ENCODE data around the gene TRPM2. TPM values are rescaled to one million over a fixed set of nuclear protein-coding genes. Genes with fewer than 3 reads are reported as not detected.

The TRPM2 gene
- total and polyA plus RNA-seq, 2 of the 4 experiments (the other 2 are of a cell fraction): not detected

DNA sequence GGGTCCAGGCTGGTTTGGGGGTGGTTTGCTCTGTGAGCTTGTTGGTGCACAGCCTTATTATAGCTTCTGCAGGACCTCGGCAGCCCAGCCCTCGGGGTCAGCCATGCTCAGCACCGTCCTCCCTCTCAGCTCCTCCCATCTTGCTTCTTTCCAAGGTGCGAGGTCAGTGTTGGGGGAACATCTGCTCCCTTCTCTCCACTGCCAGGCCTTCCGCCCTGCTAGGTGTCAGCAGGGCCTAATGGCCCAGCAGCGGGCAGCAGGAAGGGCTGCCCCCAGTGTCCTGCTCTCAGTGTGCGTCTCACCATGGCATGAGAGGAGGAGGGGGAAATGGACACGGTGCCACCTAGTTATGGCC lies 65.4 kb downstream of the TRPM2 start:
- dilution Hi-C loops (cut with HindIII; ENCODE audit: low sequenced_read_pairs, unreplicated experiment) (no loop called here), intact Hi-C loops (cut with micrococcal nuclease) (no loop called here), in situ Hi-C loops (cut with MboI; ENCODE audit: low sequenced_read_pairs) (no loop called here)
- H3K36me3 ChIP-seq (ENCODE audit: control insufficient read depth, insufficient read depth, low read length): no peaks in the 10 kb centered on the region
- H2AFZ ChIP-seq (replicated peaks; ENCODE audit: low read length, poor library complexity): no peak overlapping the region
- no peaks in the 10 kb centered on the region for H3K79me1 ChIP-seq (ENCODE audit: low read depth in 1 of 2, low read length in 2 of 2)
- ChIA-PET CTCF (no interaction called here), POLR2A (ENCODE audit: unreplicated experiment) (no interaction called here)
- no peaks in the 10 kb centered on the region for H4K20me1 ChIP-seq (ENCODE audit: insufficient read depth, low read length)
- H3K27ac ChIP-seq (ENCODE audit: insufficient read depth, low read length): no peak overlapping the region
- H3K23ac ChIP-seq (ENCODE audit: low read depth, low read length): no peak overlapping the region
- H2AK5ac ChIP-seq (ENCODE audit: low read depth, low read length): no peak overlapping the region
- ATAC-seq (ENCODE audit: low read depth) (no peak), DNase-seq (no peak)
- TF ChIP-seq, protein P1, sequence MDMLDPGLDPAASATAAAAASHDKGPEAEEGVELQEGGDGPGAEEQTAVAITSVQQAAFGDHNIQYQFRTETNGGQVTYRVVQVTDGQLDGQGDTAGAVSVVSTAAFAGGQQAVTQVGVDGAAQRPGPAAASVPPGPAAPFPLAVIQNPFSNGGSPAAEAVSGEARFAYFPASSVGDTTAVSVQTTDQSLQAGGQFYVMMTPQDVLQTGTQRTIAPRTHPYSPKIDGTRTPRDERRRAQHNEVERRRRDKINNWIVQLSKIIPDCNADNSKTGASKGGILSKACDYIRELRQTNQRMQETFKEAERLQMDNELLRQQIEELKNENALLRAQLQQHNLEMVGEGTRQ (IDR thresholded peaks at IDR 0.05; ENCODE audit: low read depth, low read length): no peak
- TF ChIP-seq, protein P2, sequence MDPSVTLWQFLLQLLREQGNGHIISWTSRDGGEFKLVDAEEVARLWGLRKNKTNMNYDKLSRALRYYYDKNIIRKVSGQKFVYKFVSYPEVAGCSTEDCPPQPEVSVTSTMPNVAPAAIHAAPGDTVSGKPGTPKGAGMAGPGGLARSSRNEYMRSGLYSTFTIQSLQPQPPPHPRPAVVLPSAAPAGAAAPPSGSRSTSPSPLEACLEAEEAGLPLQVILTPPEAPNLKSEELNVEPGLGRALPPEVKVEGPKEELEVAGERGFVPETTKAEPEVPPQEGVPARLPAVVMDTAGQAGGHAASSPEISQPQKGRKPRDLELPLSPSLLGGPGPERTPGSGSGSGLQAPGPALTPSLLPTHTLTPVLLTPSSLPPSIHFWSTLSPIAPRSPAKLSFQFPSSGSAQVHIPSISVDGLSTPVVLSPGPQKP (IDR thresholded peaks at IDR 0.05; ENCODE audit: borderline replicate concordance, low read depth, low read length): no peak
- TF ChIP-seq FOS (IDR thresholded peaks at IDR 0.05; ENCODE audit: low read depth, low read length) (no peak), MAZ (IDR thresholded peaks at IDR 0.05; ENCODE audit: borderline replicate concordance, low read depth, low read length) (no peak), RFX5 (IDR thresholded peaks at IDR 0.05; ENCODE audit: low read depth, low read length) (no peak), RAD21 (IDR thresholded peaks at IDR 0.05; ENCODE audit: low read length) (no peak), MXI1 (IDR thresholded peaks at IDR 0.05; ENCODE audit: borderline replicate concordance, low read depth, low read length) (no peak), CEBPB (IDR thresholded peaks at IDR 0.05; ENCODE audit: low read depth, low read length) (no peak), BHLHE40 (IDR thresholded peaks at IDR 0.05; ENCODE audit: low read depth, low read length) (no peak)
- H2BK5ac ChIP-seq (ENCODE audit: low read depth, low read length, poor library complexity, severe bottlenecking): no peak overlapping the region
- no peak overlapping the region for H4K91ac ChIP-seq (ENCODE audit: insufficient read depth, low read depth, low read length)
- H3K56ac ChIP-seq (ENCODE audit: extremely low read depth, insufficient read depth, low read length): no peak overlapping the region
- WGBS, 2 experiments (ENCODE audit: extremely low coverage in 2 of 2, insufficient read length in 1 of 2): 83% methylated on average over 4 of the region's 8 CpGs; no CpG with 5 or more reads in 1 of the 2 experiments
- BruUV-seq (replicated peaks): no TSS peak
- H3K18ac ChIP-seq (ENCODE audit: low read depth, low read length): no peak overlapping the region
- no peak overlapping the region for H2BK20ac ChIP-seq (ENCODE audit: low read depth, low read length)
- H3K9me1 ChIP-seq (ENCODE audit: insufficient read depth, low read length): no peaks in the 10 kb centered on the region
- no peak overlapping the region for H3K4me2 ChIP-seq (ENCODE audit: low read depth, low read length)
- H2AK9ac ChIP-seq (replicated peaks; ENCODE audit: low read depth, low read length, poor library complexity): no peak overlapping the region
- no peak overlapping the region for H3K14ac ChIP-seq (replicated peaks; ENCODE audit: low read depth, low read length)
- H3K4me3 ChIP-seq (ENCODE audit: insufficient read depth, low read depth, low read length): no peak overlapping the region
- H3K27me3 ChIP-seq (ENCODE audit: control insufficient read depth, insufficient read depth, low read length): no peaks in the 10 kb centered on the region
- H2BK15ac ChIP-seq (ENCODE audit: low read depth, low read length): no peak overlapping the region
- H3K9me3 ChIP-seq (ENCODE audit: control insufficient read depth, insufficient read depth, low read length): peaks cover 37% of the 10 kb centered on the region
- H4K5ac ChIP-seq (ENCODE audit: low read depth, low read length): no peak overlapping the region
- H4K8ac ChIP-seq (ENCODE audit: low read depth in 2 of 2, low read length in 2 of 2): no peak overlapping the region
- no peak overlapping the region for H3K9ac ChIP-seq (ENCODE audit: low read depth, low read length)
- H3K4ac ChIP-seq (ENCODE audit: low read depth, low read length): no peak overlapping the region
- no peaks in the 10 kb centered on the region for H3K4me1 ChIP-seq (ENCODE audit: control insufficient read depth, insufficient read depth, low read length)
- H2BK120ac ChIP-seq (ENCODE audit: low read depth, low read length): no peak overlapping the region

All from IMR-90 (cell line).